ENCODE measurements around the gene MYMX. TPM values are rescaled to one million over a fixed set of nuclear protein-coding genes. Genes with fewer than 3 reads are reported as not detected.
A peak's percentile ranks its signal among the peaks of the same experiment; 100 is the strongest.

The MYMX gene
- total RNA-seq, 1 donor: not detected

GRCh38 chr6:44263354-44264100, 46.8 kb downstream of the MYMX start:
- peaks cover 8% of the 10 kb centered on the region for H4K20me1 ChIP-seq (ENCODE audit: insufficient read depth, low read length)
- TF ChIP-seq CTCF (IDR thresholded peaks at IDR 0.05; ENCODE audit: extremely low read depth, low read depth, low read length): no peak
- H3K9me3 ChIP-seq (ENCODE audit: low read depth, low read length): no peaks in the 10 kb centered on the region
- H3K27ac ChIP-seq (ENCODE audit: low read depth, low read length): no peak overlapping the region
- DNase-seq (ENCODE audit: insufficient read length, low spot score, missing footprints): peak; percentile 91
- H3K4me1 ChIP-seq (ENCODE audit: insufficient read depth, low read length): peaks cover 15% of the 10 kb centered on the region
- H3K4me3 ChIP-seq (ENCODE audit: insufficient read depth, low read length): peak overlapping the region; percentile 90
- no peak overlapping the region for H2AFZ ChIP-seq (ENCODE audit: low read length)
- H3K27me3 ChIP-seq (ENCODE audit: insufficient read depth, low read length): peaks cover 5% of the 10 kb centered on the region
- H3K4me2 ChIP-seq (ENCODE audit: insufficient read depth, low read length): peak overlapping the region; percentile 92
- peaks cover 10% of the 10 kb centered on the region for H3K36me3 ChIP-seq (ENCODE audit: insufficient read depth, low read length)
- peaks cover 25% of the 10 kb centered on the region for H3K79me2 ChIP-seq (ENCODE audit: insufficient read depth, low read length)

- Histone ChIP-seq H3K4me3 (ENCODE audit: insufficient read depth, low read length) (peak overlapping the region; percentile 90), H3K36me3 (ENCODE audit: insufficient read depth, low read length) (peaks cover 10% of the 10 kb centered on the region), H3K27me3 (ENCODE audit: insufficient read depth, low read length) (peaks cover 13% of the 10 kb centered on the region), H4K20me1 (ENCODE audit: insufficient read depth, low read length) (peaks cover 8% of the 10 kb centered on the region), H3K27ac (ENCODE audit: low read depth, low read length) (peak overlapping the region; percentile 60), H3K4me1 (ENCODE audit: insufficient read depth, low read length) (peaks cover 15% of the 10 kb centered on the region), H3K9me3 (ENCODE audit: low read depth, low read length) (no peaks in the 10 kb centered on the region), H2AFZ (ENCODE audit: low read length) (peak overlapping the region; percentile 86), H3K4me2 (ENCODE audit: insufficient read depth, low read length) (peak overlapping the region; percentile 92), H3K79me2 (ENCODE audit: insufficient read depth, low read length) (peaks cover 25% of the 10 kb centered on the region)
- DNase-seq (ENCODE audit: insufficient read length, low spot score, missing footprints): peak; percentile 78
- TF ChIP-seq CTCF (IDR thresholded peaks at IDR 0.05; ENCODE audit: extremely low read depth, low read depth, low read length): no peak
These were observed 47.7 kb downstream of the MYMX start for GRCh38 chr6:44264154-44265006.

GRCh38 chr6:44265007-44265721, 48.4 kb downstream of the MYMX start, which contains the start of gene NFKBIE:
NFKBIE (minus strand) TSS chr6:44265551; CDS start chr6:44265346, 205 bp downstream.
- peaks cover 8% of the 10 kb centered on the region for H4K20me1 ChIP-seq (ENCODE audit: insufficient read depth, low read length)
- H3K79me2 ChIP-seq (ENCODE audit: insufficient read depth, low read length): peaks cover 25% of the 10 kb centered on the region
- peak; percentile 100 for DNase-seq (ENCODE audit: insufficient read length, low spot score, missing footprints)
- H3K9me3 ChIP-seq (ENCODE audit: low read depth, low read length): no peaks in the 10 kb centered on the region
- TF ChIP-seq CTCF (IDR thresholded peaks at IDR 0.05; ENCODE audit: extremely low read depth, low read depth, low read length): peak; percentile 20
- peak within 1 kb of the TSS; percentile 92 for H3K4me2 ChIP-seq (ENCODE audit: insufficient read depth, low read length)
- peaks cover 21% of the 10 kb centered on the region for H3K27me3 ChIP-seq (ENCODE audit: insufficient read depth, low read length)
- H2AFZ ChIP-seq (ENCODE audit: low read length): peak within 1 kb of the TSS; percentile 86
- peaks cover 3% of the 10 kb centered on the region for H3K36me3 ChIP-seq (ENCODE audit: insufficient read depth, low read length)
- peak within 1 kb of the TSS; percentile 60 for H3K27ac ChIP-seq (ENCODE audit: low read depth, low read length)
- peaks cover 15% of the 10 kb centered on the region for H3K4me1 ChIP-seq (ENCODE audit: insufficient read depth, low read length)
- H3K4me3 ChIP-seq (ENCODE audit: insufficient read depth, low read length): peak within 1 kb of the TSS; percentile 90
